GM19193 (cell line): ENCODE measurements around the gene PNLIPRP1.

Source experiments
- POLR2A ChIP-seq: IDR thresholded peaks from 4 replicates; pipeline ENCODE4 v1.6.1; 2011; ENCODE audit not compliant: insufficient read depth, insufficient read length; ENCODE audit errors: extremely low read depth

The PNLIPRP1 gene

DNA sequence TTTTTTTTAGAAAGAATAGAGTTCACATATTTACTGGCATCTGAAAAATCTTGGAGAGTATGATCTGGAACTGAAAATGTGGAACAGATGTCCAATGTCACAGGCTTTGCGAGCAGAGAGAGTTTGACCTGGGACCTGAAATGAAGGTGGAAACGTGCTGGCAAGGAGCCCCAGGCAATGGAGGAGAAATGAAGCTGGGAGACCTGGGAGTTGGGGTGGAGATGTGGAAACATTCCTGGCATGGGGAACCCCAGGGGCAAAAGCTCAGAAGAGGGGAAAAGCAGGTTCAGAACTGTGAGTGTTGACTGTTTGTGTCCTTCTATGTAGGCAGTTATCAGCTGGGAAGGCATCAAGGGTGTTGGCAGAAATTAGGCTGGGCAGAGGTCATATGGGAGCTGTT is 22.7 kb downstream of the PNLIPRP1 start:
- no peak for TF ChIP-seq POLR2A

- TF ChIP-seq POLR2A, result no peak
Measured at GRCh38 chr10:116614796-116615195, 24.0 kb downstream of the PNLIPRP1 start.

DNA sequence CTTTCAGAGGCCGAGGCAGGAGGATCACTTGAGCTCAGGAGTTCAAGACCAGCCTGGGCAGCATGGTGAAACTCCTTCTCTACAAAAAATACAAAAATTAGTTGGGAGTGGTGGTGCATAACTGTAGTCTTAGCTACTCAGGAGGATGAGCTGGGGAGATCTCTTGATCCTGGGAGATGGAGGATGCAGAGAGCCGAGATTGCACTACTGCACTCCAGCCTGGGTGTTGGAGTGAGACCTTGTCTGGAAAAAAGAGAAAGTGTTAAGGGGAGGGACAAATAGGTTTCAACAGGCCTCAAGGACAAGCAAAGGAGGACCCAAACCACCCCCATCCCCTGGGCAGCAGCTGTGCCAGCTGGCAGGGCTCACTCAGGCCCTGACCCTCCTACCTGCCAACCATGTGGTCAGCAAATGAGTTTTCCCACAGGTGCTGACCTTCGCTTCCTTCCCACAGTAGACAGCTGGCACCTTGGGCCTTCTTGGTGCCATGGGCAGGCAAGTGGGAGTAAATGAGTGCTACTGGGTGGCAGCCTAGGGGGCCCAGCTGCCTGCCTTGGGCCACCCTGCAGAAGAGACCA is 24.5 kb downstream of the PNLIPRP1 start:
- no peak for TF ChIP-seq POLR2A

DNA sequence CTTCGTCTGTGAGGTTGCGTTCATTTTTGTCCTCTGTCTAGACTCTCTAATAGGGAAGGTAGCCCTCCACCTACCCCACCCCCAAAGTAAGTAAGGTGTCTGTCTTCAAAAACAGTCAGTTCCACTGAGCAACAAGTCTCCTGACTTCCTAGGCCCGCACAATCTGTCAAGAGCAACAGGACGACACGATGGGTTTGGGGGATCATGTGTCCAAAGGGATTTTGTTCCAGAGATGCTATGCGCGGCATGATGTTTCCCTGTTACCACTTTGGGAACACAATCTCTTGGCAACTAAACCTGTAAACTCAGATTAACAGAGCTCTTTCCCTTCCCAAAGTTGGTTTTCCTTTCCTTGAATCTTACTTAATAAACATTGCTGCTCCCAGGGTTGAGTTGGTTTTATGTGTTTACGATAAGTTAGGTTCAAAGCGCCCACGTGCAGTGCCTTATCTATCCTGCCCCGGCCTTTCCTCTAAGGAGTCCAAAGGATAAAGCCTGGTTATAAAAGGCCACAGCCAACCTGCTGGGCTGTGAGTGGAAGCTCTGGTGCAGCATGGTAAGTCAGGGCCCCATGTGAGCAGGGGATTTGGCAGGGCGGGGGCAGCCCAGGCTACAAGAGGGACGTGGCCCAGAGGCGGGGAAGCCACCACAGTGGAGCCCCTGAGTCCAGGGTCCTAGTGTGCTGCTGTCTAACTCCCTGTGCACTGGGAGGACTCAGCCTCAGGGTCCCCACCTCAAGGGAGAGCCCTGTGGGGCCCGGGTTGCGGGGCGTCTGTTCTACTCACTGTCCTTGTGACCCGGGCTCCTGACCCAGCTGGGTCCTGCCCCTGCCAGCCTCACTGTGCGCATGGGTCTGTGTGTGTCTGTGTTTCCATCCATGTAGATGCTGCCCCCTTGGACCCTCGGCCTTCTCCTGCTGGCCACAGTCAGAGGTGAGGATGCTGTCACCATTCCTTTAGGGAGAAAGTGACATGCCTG is 30.0 kb downstream of the PNLIPRP1 start, which contains the start of gene PNLIPRP2:
PNLIPRP2 (plus strand) TSS at position 531 of the 978 bp plus-strand sequence.
- no peak for TF ChIP-seq POLR2A

DNA sequence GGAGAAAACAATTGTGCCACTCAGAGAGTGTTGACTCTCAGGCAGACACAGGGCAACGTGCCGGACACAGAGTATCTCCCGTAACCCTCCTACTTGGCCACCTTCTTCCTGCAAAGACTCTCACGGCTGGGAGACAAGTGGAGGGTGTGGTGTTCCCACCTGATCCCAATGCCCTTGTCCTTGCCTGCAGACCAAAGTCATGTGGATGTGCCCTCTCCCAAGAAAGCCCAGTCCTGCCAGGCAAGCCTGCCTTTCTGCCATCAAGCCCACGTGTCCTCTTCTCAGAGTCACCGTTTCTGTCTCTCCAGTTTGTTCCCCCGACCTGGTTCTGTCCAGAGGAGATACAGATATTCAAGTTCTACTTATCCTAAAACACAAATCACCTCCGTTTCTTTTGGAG is 30.7 kb downstream of the PNLIPRP1 start:
- TF ChIP-seq POLR2A, result no peak

GRCh38 chr10:116621934-116622655 is 31.3 kb downstream of the PNLIPRP1 start:
- TF ChIP-seq POLR2A, result no peak

- TF ChIP-seq POLR2A, result no peak
Measured at GRCh38 chr10:116625845-116626244, 35.1 kb downstream of the PNLIPRP1 start.

DNA sequence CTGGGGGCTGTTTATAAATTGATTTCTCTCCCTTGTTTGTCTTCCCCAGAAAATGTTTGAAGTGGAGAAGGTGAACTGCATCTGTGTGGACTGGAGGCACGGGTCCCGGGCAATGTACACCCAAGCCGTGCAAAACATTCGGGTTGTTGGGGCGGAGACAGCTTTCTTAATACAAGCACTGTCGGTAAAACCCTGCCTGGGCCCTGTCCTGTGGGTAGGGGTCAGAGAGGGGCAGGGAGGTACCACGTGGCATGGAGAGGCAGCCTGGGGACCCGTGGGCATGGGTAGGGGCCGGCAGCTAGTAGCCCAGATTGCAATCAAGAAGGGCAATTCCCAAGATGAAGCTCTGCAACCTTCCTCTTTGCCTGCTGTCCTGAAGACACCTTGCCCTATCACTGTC is 36.1 kb downstream of the PNLIPRP1 start:
- no peak for TF ChIP-seq POLR2A

- no peak for TF ChIP-seq POLR2A
Measured at GRCh38 chr10:116627386-116627933, 36.7 kb downstream of the PNLIPRP1 start.

DNA sequence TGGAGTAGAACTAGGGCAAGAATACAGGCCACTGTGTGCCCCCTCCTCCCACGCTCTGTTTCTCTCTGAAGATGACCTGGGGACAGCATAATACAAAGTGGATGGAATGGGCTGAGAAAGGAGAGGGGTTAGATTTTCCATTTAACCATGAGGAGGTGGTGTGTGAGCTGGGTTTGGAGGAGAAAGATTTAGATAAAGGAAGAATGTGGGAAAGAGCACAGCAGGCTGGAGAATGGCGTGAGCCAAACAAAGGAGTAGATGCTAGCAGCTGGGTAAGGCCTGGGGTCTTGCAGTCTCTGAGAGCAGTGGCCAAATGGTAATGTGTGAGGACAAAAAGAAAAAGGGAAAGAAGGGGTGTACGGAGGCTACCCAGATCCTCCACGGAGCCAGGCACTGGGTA is 38.6 kb downstream of the PNLIPRP1 start:
- no peak for TF ChIP-seq POLR2A

- TF ChIP-seq POLR2A, result no peak
Measured at GRCh38 chr10:116630020-116630419, 39.3 kb downstream of the PNLIPRP1 start.

DNA sequence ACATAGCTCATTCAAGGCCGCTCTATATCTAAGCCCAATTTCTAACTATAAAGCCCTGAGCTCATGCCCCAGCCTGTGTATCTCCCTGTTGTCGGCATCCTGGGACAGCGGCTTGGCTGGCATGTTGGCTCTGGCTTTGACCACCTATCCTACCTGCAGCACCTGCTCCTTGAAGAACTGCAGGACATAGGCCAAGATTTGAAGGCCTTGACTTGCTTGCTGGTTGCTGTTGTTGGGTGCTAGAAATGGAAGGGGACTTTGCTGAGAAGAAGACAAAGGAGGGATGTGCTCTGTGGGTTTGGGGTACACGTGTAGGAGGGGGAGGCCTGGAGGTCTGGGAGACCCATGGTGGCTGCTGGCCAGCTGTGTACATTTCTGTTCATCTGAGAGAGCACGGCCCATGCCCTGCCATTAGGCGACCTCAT is 41.1 kb downstream of the PNLIPRP1 start:
- no peak for TF ChIP-seq POLR2A

DNA sequence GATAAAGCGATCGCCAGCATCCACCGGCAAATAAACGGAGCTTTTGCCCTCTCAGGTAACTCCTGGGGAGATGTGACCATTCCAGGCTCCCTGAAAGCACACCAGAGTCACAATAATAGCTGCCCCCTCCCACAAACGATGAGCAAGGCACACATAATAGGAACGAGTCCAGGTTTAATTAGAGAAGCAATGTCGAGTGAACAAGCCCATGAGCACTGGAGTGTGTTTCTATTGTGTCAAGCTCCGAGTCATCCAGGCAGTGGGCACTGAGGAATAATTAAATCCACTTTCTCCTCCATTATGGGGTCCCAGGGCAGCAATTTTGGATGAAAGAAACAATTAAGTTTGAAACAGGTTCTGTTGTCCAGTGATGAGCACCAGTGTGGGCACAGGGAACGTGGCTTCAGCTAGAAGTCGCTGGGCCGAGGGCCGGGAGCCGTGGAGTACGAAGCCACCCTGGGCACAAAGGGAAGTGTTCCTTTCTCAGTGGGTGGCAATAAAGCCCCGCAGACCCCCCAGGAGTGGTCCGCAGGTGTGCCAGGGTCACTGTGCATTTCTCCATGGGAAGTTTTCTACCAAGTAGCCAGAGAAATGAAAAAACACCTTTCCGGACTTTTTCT is 41.9 kb downstream of the PNLIPRP1 start:
- TF ChIP-seq POLR2A, result no peak

DNA sequence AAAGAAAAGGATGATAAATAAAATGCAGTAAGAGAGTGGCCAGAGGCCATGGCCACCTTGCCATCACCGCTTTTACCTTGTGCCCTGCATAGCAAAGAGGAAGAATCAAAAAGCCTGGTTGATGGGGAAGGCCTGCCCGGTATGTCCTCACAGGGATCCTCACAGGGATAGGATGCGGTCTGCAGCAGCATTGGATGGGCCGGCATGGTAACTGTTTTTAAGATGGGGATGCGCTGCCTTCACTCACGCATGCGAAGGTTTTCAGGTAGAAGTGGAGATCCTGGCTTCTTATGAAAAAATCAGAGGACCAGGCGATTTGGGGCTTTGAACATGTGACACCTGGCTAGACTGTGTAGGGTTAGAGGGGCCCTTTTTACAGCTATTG is 42.4 kb downstream of the PNLIPRP1 start:
- no peak for TF ChIP-seq POLR2A
